HG02885 (cell line): ENCODE data around the gene PAX7.
"Not testable (repeated sequence)": the region's sequence is repeated elsewhere in the genome, so short reads cannot be mapped to it uniquely, and the experiment has no call there.

Source experiments
- ATAC-seq: cut with Tn5 transposase; IDR thresholded peaks from one replicate; pipeline ENCODE4 v1.9.1; 2021; ENCODE audit warnings: mild to moderate bottlenecking; ENCODE audit not compliant: unreplicated experiment, poor library complexity

The PAX7 gene

DNA sequence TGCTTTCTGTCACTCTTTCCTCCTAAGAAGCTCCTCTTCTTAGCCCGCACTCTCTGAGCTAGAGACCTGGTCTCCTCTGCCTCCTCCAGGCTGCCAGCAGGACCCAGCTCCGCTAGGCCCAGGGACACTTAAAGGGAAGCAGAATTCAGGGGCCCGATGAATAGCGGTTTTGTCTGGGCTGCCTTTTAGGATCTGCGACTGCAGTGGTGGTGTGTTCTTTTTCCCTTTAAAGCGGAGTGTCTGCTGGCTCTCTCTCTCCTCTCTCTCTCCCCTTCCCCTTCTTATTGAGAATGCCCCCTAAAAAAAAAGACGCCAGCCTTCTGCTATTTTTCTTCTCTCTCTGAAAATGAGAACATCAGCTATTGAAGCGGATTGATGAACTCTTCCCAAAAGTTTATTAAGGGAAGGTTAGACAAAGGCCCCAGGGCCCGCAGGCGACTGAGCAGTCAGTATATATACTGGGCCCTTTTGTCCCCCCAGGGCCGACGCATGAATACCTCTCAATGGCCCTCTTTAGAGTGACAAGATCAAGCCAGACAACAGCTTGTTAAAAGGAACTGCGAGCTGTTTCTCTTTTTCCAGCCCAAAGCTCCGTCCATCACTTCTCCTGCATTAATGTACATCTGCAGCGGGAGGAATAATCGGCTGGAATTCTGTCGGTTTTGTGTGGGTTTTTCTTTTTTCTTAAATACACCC lies 27.0 kb downstream of the PAX7 start:
- ATAC-seq: no peak

DNA sequence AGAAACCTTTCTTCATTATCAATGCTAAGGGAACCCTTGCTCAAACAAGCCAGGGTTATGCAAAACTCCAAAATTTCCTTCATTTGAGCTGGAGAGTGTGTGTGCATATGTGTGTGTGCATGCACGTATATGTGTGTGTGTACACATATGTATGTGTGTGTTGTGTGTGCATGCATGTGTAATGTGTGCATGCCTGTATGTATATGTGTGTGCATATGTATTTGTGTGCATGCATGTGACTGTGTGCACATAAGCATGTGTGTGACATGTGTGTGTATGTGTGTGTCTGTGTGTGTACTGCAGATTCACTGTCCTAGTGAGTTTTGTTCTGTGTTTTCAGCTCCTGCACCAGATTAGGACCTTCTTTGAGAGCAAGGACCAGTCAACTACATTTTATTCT lies 28.2 kb downstream of the PAX7 start:
- ATAC-seq: no peak

DNA sequence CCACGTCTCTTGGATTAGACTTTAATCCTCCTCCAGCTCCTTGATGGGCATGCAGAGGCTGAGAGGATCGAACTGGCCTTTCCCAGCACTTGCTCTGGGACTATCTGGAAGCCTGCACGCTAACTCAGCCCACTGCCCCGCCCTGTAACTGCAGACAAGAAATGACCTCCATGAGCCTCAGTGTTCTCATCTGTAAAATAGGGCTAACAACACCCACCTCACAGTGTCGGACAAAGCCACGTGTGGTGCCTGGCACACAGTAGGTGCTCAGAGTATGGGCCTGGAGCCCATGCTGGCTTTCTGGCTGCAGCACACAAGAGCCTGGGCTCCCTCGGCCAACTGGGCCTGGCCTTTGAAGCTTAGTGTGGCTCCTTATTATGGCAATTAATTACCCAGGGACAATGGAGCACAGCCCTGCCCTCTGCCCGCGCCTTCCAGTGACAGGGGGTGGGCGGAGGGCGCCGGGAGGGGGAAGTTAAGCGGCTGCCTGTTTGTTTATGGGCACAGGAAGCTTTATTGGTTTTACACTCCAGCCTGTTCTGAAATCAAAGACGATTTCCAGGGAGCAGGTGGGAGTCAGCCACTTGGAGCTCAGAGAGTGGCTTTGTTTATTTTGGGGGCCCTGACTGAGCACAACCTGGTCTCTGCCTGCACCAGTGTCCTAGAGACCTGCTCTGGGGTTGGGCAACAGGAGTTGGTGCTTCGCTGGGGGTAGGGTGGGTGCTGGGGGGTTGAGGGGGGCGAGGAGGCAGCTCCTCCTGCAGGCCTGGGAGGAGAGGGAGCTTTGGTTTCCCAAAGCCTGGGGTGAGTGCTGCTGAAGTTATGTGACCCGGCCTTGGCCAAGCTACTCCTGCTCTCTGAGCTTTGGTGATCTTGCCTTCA lies 31.0 kb downstream of the PAX7 start:
- ATAC-seq: no peak

DNA sequence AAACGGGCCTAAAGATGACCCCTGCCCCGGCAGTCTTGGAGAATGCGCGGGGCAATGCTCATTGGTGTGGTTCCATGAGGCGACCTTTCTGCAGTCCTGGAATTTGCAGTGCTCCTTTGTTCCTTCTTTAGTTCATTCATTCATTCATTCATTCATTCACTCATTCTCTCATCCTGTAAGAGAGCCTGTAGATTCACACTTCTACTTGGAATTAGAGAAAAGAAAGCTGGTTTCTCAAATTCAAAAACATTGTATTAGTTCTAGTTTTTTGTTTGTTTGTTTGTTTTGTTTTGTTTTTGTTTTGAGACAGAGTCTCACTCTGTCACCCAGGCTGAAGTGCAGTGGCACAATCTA lies 31.6 kb downstream of the PAX7 start:
- ATAC-seq: no peak

DNA sequence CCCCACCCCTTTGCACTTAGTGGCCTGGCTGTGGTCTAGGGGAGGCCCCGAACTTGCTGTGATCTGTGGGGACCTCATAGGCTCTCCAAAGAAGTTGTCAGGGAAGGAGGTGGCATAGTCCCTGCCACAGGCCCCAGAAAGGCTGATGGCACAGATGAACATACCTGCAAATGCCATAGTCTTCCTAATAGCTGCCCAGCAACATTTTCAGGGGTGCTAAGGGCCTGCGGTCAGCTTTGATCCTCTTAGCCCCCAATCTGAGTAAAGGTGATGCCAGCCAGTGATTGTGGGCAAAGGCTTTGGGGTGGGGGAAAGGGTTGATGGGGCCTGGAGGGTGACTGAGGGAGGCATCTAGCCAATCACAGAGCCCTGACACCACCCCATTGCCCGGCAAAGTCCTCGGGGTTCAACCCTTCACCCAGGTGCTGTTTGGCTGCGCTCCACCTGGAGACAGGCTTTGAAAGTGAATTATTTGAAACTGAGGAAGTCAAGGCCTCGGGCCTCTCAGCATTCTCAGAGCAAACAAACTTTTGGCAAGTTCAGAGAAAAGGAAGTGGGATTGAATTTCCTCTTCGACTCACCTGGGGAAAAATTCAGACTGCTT lies 35.8 kb downstream of the PAX7 start:
- no peak for ATAC-seq

DNA sequence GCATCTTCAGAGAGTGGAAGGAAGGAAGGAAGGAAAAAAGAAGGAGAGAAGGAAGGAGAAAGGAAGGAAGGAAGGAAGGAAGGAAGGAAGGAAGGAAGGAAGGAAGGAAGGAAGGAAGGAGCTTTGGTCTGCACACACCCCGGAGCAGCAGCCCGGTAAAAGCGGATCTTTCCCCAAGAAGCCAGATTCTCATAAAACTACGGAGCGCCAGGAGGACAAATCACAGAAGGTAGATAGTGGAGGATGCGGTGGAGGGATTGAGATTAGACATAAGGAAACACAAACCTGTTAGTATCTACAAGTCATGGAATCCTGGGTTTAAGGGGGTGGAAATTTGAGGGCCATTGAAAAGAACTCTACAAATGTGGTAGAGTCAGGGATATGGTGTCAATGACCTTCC lies 36.7 kb downstream of the PAX7 start:
- ATAC-seq: no peak

DNA sequence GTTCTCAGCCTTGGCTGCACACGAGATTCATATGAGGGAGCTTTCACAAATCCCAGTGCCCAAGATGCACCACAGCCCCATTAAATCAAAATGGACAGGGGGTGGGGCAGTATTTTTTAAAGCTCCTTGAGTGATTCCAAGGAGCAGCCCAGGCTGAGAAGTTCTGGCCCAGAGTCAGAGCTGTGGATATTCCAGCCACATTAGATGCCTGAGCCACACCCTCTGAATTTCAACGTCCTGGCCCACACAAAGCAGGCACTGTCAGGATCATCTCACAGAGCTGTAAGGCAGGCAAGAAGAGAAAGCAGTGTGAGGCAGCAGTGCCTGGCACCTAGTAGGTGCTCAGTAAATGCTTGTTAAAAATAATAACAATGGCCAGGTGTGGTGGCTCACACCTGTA lies 37.4 kb downstream of the PAX7 start:
- no peak for ATAC-seq

DNA sequence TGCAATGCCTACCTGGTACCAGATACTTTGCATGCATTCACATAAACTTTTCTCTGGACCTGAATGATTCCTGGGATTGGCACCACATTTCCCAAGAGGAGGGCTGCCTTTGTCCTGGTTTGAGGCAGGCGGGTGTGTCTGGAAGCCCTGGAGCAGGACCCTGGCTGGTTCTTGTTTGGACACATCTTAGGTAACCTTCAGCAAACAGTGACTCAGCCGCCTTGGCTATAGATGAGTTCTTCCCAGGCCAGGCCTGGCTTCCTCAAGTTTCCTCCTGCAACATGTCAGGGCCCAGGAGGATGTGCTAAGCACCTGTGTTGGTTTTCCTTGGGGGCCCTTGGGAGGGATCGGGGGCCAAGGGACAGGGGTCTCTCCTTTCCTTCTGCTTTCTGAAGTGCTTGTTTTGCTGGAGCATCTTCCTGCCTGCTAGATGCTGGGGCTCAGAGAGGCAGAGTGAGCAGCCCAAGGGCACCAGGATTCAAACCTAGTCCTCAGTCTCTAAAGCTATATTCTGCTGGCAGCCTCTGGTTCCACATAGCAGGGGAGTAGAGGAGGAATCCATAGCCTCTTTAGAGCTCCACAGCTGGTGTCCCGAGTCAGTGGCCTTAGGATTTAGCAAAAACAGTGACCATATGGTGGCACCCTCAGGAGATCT lies 38.2 kb downstream of the PAX7 start:
- no peak for ATAC-seq

DNA sequence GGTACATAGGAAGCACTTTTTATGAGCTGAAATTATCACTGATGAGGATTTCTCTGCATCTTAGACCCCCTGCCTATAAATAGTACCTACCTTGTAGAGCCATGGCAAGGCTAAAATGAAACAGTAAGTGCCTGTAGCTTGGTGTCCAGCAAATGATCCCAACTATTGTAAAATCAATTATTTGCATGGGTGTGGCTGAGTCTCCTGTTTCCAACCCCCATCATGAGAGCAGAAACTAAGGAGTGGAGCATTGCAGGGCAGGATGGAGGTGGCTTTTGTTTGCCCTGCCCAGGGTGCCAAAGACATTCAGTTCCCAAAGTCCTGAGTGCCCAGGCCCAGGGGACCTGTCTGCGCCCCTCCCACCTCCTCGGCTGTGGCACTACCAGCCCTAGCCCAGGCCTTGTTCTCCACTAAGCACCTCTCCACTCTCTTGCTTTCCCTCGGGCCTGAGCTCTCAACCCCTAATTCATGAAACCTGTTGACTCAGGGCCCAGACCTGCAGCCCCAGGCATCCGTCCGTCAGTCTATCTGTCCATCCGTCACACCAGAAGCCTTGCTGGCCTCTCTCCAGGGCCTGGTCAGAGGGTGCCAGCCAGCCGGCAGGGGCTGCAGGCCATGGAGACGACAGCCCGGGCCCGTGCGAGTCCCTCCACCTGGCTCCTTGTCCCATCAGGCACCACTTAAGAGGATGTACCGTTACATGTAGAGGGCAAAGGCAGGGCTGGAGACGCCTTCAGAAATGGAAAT lies 39.6 kb downstream of the PAX7 start:
- no peak for ATAC-seq

DNA sequence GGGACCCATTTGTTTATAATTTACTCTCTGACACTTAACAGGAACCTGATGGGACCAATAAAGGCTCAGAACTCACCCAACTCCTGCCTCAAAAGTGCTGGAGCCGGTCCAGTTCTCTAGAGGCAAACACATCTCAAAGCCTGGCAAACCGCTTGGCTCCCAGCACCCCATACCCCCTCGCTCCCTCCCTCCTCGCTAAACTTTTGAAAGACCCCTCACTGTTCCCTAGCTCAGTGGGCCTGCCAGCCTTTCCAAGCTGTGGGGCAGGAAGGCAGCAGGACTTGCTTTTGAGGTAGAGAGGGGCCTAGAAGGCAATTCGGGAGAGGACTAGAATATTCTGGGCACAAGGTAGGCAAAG lies 40.2 kb downstream of the PAX7 start:
- ATAC-seq: no peak

DNA sequence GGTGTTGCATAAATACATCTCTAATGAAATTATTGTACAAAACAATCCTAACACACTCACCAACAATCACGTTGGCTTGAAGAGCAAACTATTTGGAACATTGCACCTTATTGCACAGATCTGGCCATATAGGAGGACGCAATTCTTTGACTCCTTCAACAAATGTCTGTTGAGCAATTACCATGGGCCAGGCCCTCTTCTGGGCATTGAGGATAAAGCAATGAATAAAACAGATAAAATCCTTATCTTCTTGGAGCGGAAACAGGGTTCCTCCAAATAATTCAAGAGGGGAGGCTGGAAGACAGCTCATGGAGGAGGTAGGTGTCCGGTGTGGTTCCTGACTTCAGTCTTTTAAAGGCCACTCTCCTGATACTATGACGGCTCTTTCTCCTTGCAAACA lies 43.3 kb downstream of the PAX7 start:
- no peak for ATAC-seq

DNA sequence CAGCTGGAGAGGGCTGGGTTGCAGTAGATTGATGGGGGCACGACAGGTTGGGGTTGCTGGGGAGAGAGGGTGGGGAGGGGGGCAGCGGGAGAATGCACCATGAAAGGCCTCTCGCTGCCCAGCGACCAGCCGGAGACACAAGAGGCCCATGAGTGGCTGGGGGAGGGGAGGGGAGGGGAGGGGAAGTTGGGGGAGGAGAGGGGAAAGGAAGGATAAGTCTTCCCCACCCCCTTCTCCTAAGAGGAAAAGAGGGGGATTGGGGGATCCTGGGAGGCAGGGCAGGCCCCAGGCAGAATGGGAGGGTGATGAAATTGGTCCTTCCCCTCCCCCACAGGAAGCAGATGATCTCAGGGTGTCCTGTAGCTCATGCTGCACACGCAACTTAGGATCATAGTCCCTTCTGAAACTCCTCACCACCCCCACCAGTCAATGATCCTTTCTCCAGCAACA lies 45.7 kb downstream of the PAX7 start:
- no peak for ATAC-seq

DNA sequence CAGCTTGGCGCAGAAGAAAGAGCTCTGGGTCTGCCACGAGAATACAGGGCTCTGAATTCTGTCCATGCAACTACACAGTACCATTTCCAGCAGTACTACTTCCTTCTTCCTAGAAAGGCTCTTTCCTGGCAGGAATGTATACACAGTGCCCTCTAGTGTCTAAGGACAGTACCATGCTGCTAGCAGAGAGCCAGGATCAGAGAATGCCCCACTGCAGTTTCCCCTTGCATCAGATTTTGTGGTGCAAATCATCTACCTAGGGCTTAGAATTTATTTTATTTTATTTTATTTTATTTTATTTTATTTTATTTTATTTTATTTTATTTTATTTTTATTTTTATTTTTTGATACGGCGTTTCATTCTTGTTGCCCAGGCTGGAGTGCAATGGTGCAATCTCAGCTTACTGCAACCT lies 50.8 kb downstream of the PAX7 start:
- no peak for ATAC-seq

DNA sequence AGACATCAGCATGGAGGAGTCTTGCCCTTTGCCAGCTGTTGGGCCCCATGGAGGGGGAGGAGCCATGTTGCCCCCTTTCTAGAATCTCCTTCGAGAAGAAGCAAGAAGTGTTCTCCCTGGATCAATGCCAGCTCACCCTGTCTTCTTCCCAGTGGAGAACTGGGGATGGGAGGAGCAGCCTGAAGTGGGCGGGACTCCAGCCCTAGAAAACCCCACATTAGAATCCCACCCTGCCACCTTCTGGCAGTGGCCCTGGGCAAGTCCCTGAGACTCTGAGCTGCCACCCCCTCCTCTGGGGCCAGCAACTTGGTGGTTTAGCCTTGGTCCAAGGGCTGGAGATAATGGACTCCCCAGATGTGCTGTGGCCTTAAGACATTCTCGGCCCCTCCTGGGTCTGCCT lies 51.7 kb downstream of the PAX7 start:
- no peak for ATAC-seq

DNA sequence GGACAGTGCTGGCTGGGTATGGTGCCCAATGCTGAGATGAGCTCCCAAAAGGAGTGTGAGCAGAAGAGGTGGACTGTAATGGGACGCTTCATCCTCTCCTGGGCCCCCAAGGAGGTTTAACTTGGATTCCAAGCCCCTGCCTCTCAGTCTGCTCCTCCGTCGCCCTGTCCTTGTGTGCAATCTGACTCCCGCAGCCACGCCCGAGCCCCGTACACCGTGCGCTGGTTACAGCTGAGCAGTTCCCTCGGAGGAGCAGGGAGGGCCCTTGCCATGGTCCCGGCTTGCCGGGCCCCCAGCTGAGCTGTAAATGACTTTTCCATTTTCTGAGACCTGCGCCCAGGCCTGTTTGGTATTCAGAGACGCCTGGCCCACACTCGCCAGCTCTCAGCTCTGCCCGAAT lies 53.7 kb downstream of the PAX7 start:
- no peak for ATAC-seq

DNA sequence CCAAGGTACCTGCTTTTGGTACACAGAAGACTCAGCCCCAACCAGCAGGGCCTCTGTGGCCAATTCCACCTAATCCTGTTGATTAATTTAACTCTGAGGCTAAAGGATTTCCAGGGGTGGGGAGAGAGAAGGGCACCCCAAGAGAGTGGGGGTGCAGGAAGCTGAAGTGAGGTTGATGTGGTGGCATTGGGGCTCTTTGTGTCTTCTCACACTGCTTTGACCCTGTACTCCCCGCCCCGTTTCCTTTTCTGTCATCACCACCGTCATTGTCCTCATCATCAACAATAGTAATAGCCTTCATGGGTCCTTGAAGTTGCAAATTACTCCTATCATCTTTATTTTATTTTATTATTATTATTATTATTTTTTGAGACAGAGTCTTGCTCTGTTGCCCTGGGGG lies 55.9 kb downstream of the PAX7 start:
- no peak for ATAC-seq

DNA sequence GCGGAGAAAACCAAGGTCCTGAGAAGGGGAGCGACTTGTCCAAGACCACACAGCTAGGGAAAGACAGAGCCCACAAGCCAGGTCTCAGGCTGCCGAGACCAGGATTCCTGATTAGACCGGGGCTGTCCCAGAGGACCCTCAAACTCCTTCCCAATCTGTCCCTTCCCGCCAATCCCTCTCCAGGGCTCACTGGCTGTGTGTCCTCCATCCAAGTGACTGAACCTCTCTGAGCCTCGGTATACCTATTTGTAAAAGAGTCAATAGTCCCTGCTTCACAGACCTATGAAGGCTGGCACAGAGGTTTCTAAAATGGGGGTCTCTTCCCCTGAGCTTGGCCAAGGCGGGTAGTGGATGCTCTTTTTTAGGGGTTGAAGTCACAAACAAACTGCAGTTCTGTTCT lies 56.6 kb downstream of the PAX7 start:
- ATAC-seq: no peak

DNA sequence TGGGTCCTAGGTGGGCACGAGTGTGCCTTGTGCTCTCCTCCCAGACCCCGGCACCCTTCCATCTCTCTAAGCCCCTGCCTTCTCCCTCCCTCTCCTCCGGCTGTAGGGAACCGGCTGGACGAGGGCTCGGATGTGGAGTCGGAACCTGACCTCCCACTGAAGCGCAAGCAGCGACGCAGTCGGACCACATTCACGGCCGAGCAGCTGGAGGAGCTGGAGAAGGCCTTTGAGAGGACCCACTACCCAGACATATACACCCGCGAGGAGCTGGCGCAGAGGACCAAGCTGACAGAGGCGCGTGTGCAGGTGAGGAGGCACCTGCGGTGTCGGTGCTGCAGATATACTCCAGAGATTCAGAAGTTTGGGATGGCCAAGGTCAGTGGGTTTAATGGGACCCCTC lies 61.0 kb downstream of the PAX7 start:
- no peak for ATAC-seq

DNA sequence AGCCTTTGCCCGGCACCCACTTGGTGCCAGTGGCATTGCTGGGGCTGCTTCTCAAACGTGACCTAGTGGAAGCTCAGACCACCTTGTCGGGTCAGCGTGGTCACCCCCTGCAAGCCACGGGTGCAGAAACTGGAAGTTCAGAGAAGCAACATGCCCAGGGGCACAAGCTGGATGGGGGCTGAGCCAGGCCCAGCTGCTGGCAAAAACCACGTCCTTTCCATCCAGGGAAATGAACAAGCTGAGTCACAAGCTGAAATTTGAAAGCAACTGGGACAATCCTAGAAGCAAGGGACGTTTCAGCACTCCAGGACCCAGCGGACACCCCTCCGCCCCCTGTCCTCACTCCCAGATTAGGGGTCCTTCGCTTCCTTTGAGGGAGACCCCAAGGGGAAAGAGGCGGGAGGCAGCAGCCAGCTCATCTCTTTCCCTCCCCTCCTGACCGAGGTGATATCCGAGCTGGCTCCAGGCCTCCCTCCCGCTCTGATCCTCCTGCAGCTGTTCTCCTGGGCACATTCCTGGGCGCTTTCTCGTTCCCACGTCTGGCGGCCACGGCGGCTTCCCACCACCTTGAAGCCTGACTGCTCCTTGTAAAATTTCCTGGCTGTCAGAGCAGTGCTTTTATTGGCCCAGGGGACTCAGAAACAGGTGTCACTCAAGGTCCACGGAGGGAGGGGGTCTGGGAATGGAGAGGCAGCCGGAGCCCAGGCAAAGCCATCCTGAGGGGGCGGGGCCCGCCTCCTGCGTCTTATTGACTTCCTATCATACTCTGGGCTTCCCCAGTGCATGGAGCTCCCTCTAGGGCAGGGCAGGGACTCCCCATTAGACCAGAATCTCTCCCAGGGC lies 62.8 kb downstream of the PAX7 start:
- no peak for ATAC-seq

DNA sequence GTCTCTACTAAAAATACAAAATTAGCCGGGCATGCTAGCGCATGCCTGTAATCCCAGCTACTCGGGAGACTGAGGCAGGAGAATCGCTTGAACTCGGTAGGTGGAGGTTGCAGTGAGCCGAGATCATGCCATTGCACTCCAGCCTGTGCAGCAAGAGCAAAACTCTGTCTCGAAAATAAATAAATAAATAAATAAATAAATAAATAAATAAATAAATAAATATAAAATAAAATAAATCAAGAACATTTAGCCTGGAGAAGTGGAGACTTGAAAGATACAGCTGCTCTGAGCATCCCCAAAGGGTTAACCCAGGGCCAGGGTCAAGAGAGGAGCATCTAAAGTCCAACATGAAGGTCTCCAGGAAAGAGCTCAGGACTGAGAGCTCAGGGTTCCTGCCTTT lies 63.6 kb downstream of the PAX7 start:
- not testable (repeated sequence) for ATAC-seq
